GM19193 (cell line): ENCODE results near the gene CDH12.

ENCODE experiments used
- POLR2A ChIP-seq: IDR thresholded peaks from 4 replicates; pipeline ENCODE4 v1.6.1; 2011; ENCODE audit not compliant: insufficient read depth, insufficient read length; ENCODE audit errors: extremely low read depth

CDH12 gene

GRCh38 chr5:21834863-21835262 lies 1018.3 kb downstream of the CDH12 start:
- no peak for TF ChIP-seq POLR2A

DNA sequence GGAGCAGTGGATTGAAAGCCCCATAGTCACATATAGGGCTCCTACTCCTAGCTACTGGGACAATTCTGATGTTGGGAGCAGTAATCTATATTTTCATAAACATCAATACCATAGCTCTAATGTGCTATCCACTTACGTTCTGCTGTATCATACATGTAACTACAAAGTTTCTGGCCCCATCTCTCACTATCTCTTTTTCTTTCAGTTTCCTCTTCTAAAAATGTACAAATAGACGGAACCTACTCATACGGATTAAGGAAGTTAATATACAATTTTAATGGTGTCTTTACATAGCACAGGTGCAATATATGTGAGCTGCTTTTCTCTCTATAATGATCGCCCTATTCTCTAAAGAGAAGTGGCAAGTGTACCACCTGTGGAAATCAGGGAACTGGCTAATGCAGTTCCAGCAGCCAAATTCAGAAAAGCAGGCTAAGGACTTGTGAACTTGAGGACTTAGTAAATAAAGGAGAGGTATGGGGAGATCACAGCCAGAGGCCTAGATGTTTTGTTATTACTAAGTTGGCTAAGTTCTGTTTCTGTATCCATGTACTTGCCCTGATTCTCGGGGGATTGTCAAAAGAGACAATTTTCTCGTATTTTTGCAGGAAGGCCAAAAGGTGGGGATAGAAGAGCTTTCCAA lies 1021.9 kb downstream of the CDH12 start:
- TF ChIP-seq POLR2A = no peak

DNA sequence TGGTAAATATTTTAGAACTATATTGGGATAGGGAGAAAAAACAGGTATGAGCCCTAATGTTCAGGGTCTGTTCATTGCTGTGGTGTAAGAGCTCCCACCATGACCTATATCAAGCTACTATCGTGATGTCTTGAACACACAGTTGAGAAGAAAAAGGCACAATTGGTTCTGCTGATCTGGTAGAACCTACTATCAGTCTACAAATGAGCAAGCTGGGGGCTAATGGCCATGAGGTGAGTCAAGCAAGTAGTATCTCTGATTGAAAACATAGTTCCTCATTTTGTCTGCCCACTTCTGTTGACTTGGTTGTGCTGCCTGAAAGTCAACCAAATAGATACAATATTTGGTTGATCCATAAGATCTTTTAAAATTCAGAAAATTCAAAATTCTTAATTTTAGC lies 1026.3 kb downstream of the CDH12 start:
- TF ChIP-seq POLR2A = no peak

- no peak for TF ChIP-seq POLR2A
Measured at GRCh38 chr5:21823588-21823987, 1029.6 kb downstream of the CDH12 start.

DNA sequence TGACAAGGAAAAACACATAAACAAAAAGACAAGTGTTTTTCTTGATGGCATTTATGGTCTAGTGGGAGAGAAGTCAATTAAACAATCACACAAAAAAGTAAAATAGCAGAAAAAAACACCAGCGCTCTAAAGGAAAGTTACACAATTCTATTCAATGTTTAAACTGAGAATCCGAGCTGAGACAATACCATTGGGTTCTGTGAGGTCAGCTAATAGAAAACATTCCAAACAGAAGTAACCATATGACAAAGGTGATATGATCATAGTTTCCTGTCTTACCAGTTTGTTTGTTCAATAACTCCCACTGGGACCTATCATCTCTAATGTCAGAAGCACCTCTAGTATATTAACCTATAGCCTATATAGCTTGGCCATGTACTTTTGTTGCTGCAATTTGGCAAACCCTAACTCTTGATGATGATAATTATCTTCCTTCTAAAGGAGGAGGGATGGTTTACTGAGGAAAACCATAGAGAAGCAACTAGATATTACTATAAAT lies 1030.0 kb downstream of the CDH12 start:
- no peak for TF ChIP-seq POLR2A

DNA sequence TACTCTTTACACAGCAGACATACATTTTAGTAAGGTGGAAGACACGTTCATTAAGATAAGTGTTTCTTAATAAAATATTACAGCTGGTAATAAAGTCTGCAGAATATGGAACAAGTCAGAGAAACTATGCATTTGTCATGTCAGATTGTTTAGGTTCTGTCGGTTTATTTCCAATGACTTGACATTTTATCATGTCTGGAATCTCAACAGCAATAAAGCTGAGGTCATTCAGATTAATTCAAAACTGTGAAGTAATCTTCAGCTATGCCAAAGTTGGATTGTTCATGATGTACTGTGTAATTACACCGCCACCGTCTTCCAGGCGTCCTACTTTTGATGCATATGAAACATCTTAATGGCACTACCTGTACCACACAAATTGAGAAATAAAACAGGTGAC lies 1032.6 kb downstream of the CDH12 start:
- TF ChIP-seq POLR2A = no peak

DNA sequence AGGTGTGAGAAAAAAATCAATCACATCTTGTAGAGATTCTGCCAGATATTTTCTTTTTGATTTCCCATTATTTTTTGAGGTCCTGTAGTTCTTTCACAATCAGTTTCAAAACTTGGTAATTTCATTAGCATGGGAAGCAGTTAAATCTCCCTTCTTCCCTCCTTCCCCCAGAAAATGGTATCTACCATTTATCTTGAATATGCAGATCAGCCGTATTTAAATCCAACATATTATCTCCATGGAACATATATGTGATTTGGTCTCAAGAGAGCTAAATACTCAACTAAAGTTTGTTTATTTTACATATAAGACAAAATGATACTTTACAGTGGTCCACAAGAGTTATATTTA lies 1034.8 kb downstream of the CDH12 start:
- TF ChIP-seq POLR2A = no peak

GRCh38 chr5:21817668-21818369 lies 1035.3 kb downstream of the CDH12 start:
- no peak for TF ChIP-seq POLR2A

GRCh38 chr5:21810737-21811316 lies 1042.3 kb downstream of the CDH12 start:
- no peak for TF ChIP-seq POLR2A

- no peak for TF ChIP-seq POLR2A
Measured at GRCh38 chr5:21809611-21810010, 1043.5 kb downstream of the CDH12 start.

- TF ChIP-seq POLR2A = no peak
Measured at GRCh38 chr5:21807953-21808352, 1045.2 kb downstream of the CDH12 start.

DNA sequence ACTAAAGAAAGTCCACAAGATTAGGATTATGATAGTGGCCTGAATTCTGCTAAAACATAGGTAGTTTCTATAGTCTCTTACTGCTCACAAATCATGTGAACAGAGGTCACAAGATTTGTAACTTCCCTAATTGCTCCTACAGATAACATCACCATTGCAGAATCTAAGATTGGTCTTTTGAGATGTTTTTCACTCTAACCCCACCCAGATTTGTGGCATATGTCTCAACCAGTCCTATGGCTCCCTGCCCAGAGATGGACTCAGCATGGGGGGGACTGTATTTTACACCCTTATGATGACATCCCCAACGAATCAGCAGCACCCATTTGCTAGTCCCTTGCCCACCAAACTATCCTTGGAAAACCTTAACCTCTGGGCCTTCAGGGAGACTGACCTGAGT lies 1046.2 kb downstream of the CDH12 start:
- no peak for TF ChIP-seq POLR2A

DNA sequence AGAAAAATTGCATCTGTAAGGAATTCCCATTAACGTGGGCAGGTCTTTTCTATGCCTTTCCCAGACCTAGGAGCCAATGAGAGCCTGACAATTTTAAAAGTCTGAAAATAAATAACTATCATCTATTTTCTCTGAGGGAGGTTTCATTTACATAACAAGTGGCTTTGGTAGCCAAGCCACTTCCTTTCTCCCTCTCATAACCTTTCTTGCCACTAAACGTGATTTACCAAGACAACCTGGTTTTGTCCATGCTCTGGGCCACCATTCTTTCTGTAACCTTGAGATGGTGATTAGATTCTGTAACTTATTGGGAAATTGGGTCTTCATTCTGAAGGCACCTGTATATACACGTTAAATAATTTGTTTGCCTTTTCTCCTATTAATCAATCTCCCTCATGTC lies 1046.9 kb downstream of the CDH12 start:
- no peak for TF ChIP-seq POLR2A

DNA sequence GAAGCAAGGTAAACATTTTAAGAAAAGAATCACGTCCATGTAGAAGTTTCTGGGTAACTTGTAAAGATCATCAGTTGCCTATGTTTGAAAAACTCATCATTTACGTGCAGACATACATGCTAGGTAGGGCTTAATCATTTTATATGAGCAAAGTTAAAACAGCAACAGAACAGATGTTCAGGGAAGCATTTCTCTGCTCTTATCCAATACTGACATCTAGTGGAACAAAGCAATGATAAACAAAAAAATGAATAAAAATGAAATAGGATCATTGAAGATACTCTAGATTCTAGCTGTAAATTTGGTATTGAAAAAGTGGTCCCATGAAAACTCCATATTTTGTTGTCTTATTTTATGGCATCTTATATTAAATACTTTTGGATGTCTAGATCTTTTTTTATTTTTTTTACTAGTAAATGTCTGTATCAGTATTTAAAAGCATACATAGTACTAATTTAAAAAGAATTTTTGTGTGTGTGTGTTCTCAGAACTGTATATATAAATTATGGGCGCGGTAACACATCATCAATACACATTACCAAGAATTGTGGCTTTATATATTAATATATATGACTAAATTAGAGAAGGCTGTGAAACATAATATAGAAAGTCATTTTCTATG lies 1050.2 kb downstream of the CDH12 start:
- no peak for TF ChIP-seq POLR2A

- TF ChIP-seq POLR2A = no peak
Measured at GRCh38 chr5:21802100-21802499, 1051.0 kb downstream of the CDH12 start.

GRCh38 chr5:21792748-21793147 lies 1060.4 kb downstream of the CDH12 start:
- no peak for TF ChIP-seq POLR2A
